Coronary artery (tissue), 2 donors: ENCODE results near the gene NCS1.
A peak's percentile ranks its signal among the peaks of the same experiment; 100 is the strongest.

Experiments used
- DNase-seq: peaks from one replicate; pipeline ENCODE4 v3.0.0-alpha.2; 2017; ENCODE audit warnings: low spot score
- H3K27ac ChIP-seq, 2 donors: fragments of 200-600 bp; sonication (generic); one replicate each; pipeline ENCODE4 v1.5.1; 2016 to 2019
- H3K4me3 ChIP-seq: fragments of 200-600 bp; sonication (generic); 2 replicates; pipeline ENCODE4 v1.5.1; 2016; ENCODE audit warnings: mild to moderate bottlenecking, moderate library complexity
- CTCF ChIP-seq: fragments of 200-600 bp; sonication (generic); IDR thresholded peaks from one replicate; pipeline ENCODE4 v1.5.1; 2019; ENCODE audit warnings: antibody characterized with exemption

Gene NCS1

GRCh38 chr9:130197888-130198287 is 25.7 kb downstream of the NCS1 start:
- DNase-seq, result no peak
- no peak for TF ChIP-seq CTCF
- no peak overlapping the region for H3K4me3 ChIP-seq
- H3K27ac ChIP-seq, result peak overlapping the region; percentile 43 to 80

DNA sequence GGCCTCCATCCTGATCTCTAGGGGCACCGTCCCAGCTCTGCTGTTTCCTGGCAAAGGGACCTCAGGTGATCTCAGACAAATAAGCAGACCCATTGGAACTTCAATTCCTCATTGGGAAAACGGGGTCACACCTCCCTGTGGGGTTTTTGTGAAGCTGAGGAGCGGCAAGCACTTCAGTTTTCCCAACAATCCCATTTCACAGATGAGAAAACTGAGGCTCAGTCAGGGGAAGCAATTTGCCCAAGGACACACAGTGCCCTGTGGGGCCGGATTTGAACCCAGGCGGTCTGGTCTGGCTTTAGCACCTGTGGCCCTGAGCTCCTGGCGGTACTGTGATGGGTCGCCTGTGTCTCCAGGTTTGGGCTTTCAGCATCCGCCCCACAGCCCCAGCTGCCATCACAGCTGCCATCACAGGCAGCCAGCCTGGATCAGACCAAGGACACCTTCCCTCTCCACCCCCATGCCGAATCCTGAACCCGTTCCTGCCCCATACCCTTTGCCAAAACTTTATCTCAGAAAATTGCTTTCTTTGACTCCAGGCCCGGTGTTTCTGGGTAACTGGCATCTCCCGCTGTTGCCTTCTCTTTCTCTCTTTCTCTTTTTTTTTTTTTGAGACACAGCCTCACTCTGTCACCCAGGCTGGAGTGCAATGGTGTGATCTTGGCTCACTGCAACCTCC is 26.4 kb downstream of the NCS1 start:
- TF ChIP-seq CTCF, result no peak
- Histone ChIP-seq H3K4me3 (no peak overlapping the region), H3K27ac (peak overlapping the region; percentile 69 to 80)
- DNase-seq, result no peak

GRCh38 chr9:130199605-130200004 is 27.4 kb downstream of the NCS1 start:
- peak overlapping the region; percentile 65 to 69 for H3K27ac ChIP-seq
- no peak for DNase-seq
- H3K4me3 ChIP-seq, result no peak overlapping the region
- no peak for TF ChIP-seq CTCF

DNA sequence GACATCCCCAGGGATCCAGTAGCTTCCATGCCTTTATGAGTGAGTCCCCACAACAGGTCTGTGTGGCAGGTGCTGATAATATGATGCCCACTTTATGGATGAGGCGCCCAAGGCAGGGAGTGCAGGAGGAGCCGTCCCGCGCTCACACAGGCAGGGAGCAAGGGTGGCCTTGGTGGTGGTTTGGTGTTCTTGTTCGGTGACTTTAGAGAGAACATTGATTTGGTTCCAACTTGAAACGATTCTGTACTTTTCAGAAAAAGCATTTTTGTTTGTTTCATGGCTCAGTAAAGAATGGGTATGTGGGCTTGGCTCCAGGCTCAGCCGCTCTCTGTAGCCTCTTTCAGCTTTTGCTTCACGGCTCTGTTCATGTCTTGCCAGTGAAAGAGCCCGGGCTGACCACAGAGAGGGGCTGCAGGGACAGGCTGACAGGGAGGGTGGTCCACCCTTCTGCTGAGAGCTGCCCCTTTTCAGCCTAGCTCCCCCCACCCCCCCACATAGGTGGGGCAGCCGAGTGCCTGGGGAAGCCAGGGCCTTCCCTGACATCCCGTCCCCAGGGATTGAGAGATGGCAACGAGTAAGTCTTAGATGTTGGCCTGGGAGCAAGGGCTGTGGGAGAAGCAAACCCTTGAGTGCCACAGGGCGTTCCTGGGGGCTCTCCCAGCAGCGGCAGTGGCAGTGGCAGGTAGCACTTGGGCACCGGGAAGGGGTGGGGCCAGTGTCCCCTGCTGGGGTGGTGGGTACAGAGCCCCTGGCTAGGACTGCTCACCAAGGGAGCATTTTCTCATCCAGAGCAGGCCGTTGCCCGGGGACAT is 28.0 kb downstream of the NCS1 start:
- DNase-seq, result no peak
- Histone ChIP-seq H3K27ac (peak overlapping the region; percentile 65 to 69), H3K4me3 (peak overlapping the region; percentile 36)
- TF ChIP-seq CTCF, result no peak

DNA sequence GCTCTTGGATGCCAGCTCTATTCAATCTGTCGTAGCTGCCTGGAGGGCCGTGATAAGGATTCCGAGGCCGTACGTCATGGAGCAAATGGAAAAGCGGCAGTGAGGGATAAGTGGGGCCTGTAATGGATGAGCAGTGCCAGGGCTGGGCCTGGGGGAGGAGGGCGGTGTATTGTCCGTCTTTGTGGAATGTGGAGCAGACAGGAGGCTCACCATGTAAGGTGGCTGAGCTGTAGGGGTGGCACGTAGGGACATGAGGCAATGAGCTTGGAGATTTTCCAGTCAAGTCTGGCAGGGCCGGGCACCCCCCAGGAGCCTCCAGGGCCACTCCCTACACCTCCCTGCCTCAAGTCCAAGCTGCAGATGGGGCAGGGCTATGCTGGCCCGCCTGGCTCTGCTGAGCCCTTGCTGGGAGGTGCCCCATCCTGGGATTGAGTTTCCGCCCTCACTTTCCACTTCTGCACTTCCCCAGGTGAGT is 29.2 kb downstream of the NCS1 start:
- no peak for TF ChIP-seq CTCF
- Histone ChIP-seq H3K4me3 (no peak overlapping the region), H3K27ac (no peak overlapping the region)
- DNase-seq, result no peak

DNA sequence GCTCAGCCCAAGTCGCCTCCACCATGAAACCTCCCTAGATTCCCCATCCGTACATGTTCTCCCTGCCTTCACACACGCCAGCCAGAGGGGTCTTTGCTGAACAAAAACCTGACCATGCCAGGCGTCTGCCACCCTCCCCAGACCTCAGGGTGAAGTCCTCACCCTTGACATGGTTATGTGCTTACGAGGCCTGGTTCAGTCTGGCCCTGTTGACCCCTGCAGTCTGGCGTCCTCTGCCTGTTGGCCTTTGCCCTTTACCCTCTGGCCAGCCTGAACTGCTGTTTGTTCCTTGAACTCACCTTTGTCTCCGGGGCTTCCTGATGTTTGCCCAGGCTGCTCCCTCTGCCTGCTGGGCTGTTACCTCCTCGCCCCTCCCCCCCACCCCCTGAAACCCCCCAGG is 29.8 kb downstream of the NCS1 start:
- Histone ChIP-seq H3K27ac (no peak overlapping the region), H3K4me3 (no peak overlapping the region)
- no peak for TF ChIP-seq CTCF
- no peak for DNase-seq
